Loucy (cell line): ENCODE results near the gene TUBA8.

Experiments
- H2AFZ ChIP-seq: fragments of 200-600 bp; sonication (generic); 2 replicates; pipeline ENCODE4 v1.6.0; 2016; ENCODE audit warnings: antibody characterized with exemption, mild to moderate bottlenecking, low read length, moderate library complexity
- H3F3A ChIP-seq: fragments of 200-600 bp; 2 replicates; pipeline ENCODE4 v1.6.0; 2016; ENCODE audit warnings: antibody characterized with exemption, low read depth, mild to moderate bottlenecking
- H3K27me3 ChIP-seq: fragments of 200-600 bp; sonication (generic); 2 replicates; pipeline ENCODE4 v1.6.1; 2014; ENCODE audit warnings: low read length, mild to moderate bottlenecking; ENCODE audit not compliant: insufficient read depth, poor library complexity, severe bottlenecking
- H3K36me3 ChIP-seq: fragments of 200-600 bp; sonication (generic); 2 replicates; pipeline ENCODE4 v1.6.1; 2016; ENCODE audit warnings: low read length; ENCODE audit not compliant: insufficient read depth
- H3K4me1 ChIP-seq: fragments of 200-600 bp; sonication (generic); 2 replicates; pipeline ENCODE4 v1.5.1; 2014; ENCODE audit warnings: low read length, mild to moderate bottlenecking; ENCODE audit not compliant: insufficient read depth, poor library complexity, severe bottlenecking
- H3K4me2 ChIP-seq: fragments of 200-600 bp; sonication (generic); 2 replicates; pipeline ENCODE4 v1.6.0; 2014; ENCODE audit warnings: antibody characterized with exemption, low read length, low read depth, mild to moderate bottlenecking; ENCODE audit not compliant: poor library complexity, severe bottlenecking
- H3K4me3 ChIP-seq: fragments of 200-600 bp; sonication (generic); 2 replicates; pipeline ENCODE4 v1.5.1; 2014; ENCODE audit warnings: low read length, mild to moderate bottlenecking, mixed read lengths; ENCODE audit not compliant: poor library complexity, severe bottlenecking
- H3K79me2 ChIP-seq: fragments of 200-600 bp; sonication (generic); 2 replicates; pipeline ENCODE4 v1.6.1; 2014; ENCODE audit warnings: low read length; ENCODE audit not compliant: insufficient read depth
- H3K9ac ChIP-seq: fragments of 200-600 bp; sonication (generic); 2 replicates; pipeline ENCODE4 v1.6.0; 2014; ENCODE audit warnings: mild to moderate bottlenecking, low read depth, low read length, moderate library complexity; ENCODE audit not compliant: poor library complexity, severe bottlenecking
- H3K9me2 ChIP-seq: fragments of 200-600 bp; sonication (generic); replicated peaks from 2 replicates; pipeline ENCODE4 v1.6.1; 2016; ENCODE audit warnings: low read depth, low read length, mixed read lengths
- H3K9me3 ChIP-seq: fragments of 200-600 bp; sonication (generic); 2 replicates; pipeline ENCODE4 v1.6.1; 2014; ENCODE audit warnings: mild to moderate bottlenecking, antibody characterized with exemption, low read length, low read depth; ENCODE audit not compliant: insufficient read depth
- H4K20me1 ChIP-seq: fragments of 200-600 bp; sonication (generic); 2 replicates; pipeline ENCODE4 v1.6.0; 2014; ENCODE audit warnings: antibody characterized with exemption, low read length, mild to moderate bottlenecking; ENCODE audit not compliant: insufficient read depth, poor library complexity, severe bottlenecking
- CTCF ChIP-seq: fragments of 200-600 bp; sonication (generic); conservative IDR thresholded peaks from 2 replicates; pipeline ENCODE4 v1.5.1; 2014; ENCODE audit warnings: mild to moderate bottlenecking, antibody characterized with exemption, low read length
- EZH2phosphoT487 ChIP-seq: fragments of 200-600 bp; IDR thresholded peaks from 2 replicates; pipeline ENCODE4 v1.6.1; 2018; ENCODE audit warnings: antibody characterized with exemption, mild to moderate bottlenecking, moderate library complexity, borderline replicate concordance

TUBA8 gene

GRCh38 chr22:18118345-18118915 lies 7.8 kb downstream of the TUBA8 start:
- Histone ChIP-seq H3K4me3 (peak overlapping the region; percentile 39), H3K9ac (no peak overlapping the region), H3K36me3 (no peaks in the 10 kb centered on the region; the same call in 1 of the 2 replicates), H3K4me1 (peaks cover 73% of the 10 kb centered on the region), H3K27me3 (no peaks in the 10 kb centered on the region), H3K9me2 (no peaks in the 10 kb centered on the region), H3K9me3 (no peaks in the 10 kb centered on the region), H3K4me2 (peak overlapping the region; percentile 65), H4K20me1 (no peaks in the 10 kb centered on the region), H2AFZ (no peak overlapping the region), H3K79me2 (peaks cover 59% of the 10 kb centered on the region), H3F3A (peaks cover 13% of the 10 kb centered on the region)
- TF ChIP-seq CTCF: no peak

GRCh38 chr22:18119409-18120110 lies 9.0 kb downstream of the TUBA8 start:
- TF ChIP-seq CTCF (no peak), EZH2phosphoT487 (no peak)
- Histone ChIP-seq H3K4me2 (peak overlapping the region; percentile 65), H3K4me1 (peaks cover 66% of the 10 kb centered on the region), H3K9me3 (no peaks in the 10 kb centered on the region), H3K36me3 (peaks cover 5% of the 10 kb centered on the region; the same call in 1 of the 2 replicates), H3F3A (peaks cover 6% of the 10 kb centered on the region; the same call in 1 of the 2 replicates), H3K9me2 (no peaks in the 10 kb centered on the region), H3K27me3 (no peaks in the 10 kb centered on the region), H3K79me2 (peaks cover 59% of the 10 kb centered on the region), H3K4me3 (peak overlapping the region; percentile 39), H4K20me1 (no peaks in the 10 kb centered on the region), H2AFZ (no peak overlapping the region), H3K9ac (peak overlapping the region; percentile 66)

GRCh38 chr22:18120857-18121256 lies 10.2 kb downstream of the TUBA8 start:
- Histone ChIP-seq H3K79me2 (peaks cover 49% of the 10 kb centered on the region), H3K9me2 (no peaks in the 10 kb centered on the region), H3F3A (no peaks in the 10 kb centered on the region), H4K20me1 (no peaks in the 10 kb centered on the region), H3K36me3 (peaks cover 9% of the 10 kb centered on the region; the same call in 1 of the 2 replicates), H3K9me3 (no peaks in the 10 kb centered on the region), H3K4me2 (peak overlapping the region; percentile 65), H3K27me3 (no peaks in the 10 kb centered on the region), H2AFZ (no peak overlapping the region), H3K4me3 (no peak overlapping the region), H3K9ac (no peak overlapping the region), H3K4me1 (peaks cover 53% of the 10 kb centered on the region)
- TF ChIP-seq CTCF (no peak), EZH2phosphoT487 (no peak)
